Nephron (organoid): ENCODE data around the gene CTNNB1.

Experiments used
- H3K27ac Mint-ChIP-seq, 3 experiments: 2 replicates each; pipeline ENCODE4 v1.8.0; 2020; ENCODE audit warnings: mixed read lengths in 3 of 3, mild to moderate bottlenecking in 2 of 3, moderate library complexity in 1 of 3
- H3K27me3 Mint-ChIP-seq: 2 replicates; pipeline ENCODE4 v1.8.0; 2021; ENCODE audit warnings: low read depth, mild to moderate bottlenecking, moderate library complexity, mixed read lengths
- H3K36me3 Mint-ChIP-seq: 2 replicates; pipeline ENCODE4 v1.8.0; 2020; ENCODE audit warnings: low read depth, mixed read lengths
- H3K4me1 Mint-ChIP-seq: 2 replicates; pipeline ENCODE4 v1.8.0; 2020; ENCODE audit warnings: mixed read lengths
- H3K4me3 Mint-ChIP-seq, 3 experiments: 2 replicates each; pipeline ENCODE4 v1.8.0; 2020; ENCODE audit warnings: mild to moderate bottlenecking in 3 of 3, mixed read lengths in 3 of 3, moderate library complexity in 2 of 3
- H3K9me3 Mint-ChIP-seq: 2 replicates; pipeline ENCODE4 v1.8.0; 2020; ENCODE audit warnings: mixed read lengths
- TF ChIP-seq, protein P1 (sequence below), 3 experiments: fragments of 200-600 bp; sonication (generic); IDR thresholded peaks; one replicate each; pipeline ENCODE4 v1.5.0; 2021; ENCODE audit warnings: antibody characterized with exemption in 3 of 3; ENCODE audit not compliant: unreplicated experiment in 3 of 3

Gene CTNNB1

DNA sequence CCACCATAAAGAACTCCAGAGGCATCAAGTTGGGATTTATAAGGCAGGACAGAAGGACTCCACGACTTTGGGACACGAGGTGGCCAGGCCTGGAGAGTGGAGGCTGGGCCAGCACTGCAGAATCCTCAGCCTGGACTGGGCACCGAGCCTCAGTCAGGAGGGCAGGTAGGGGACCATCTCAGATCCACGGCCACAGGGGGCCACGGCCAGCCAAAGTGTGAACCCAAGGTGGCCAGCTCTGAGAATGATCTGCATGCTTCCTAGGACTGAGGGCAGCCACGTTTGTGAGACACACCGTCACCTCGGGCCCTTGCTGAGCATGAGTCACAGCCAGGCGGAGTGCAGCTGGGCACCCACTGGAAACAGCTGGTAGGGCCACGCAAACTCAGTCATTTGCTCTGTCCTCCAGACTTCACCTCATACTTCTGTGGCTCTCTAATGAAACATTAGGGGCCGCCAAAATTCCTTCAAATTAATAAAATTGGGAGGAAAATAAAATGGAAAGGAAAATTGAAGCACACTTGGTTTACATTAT, 65.8 kb downstream of the CTNNB1 start:
- Mint-ChIP-seq H3K4me1 (no peaks in the 10 kb centered on the region), H3K27me3 (no peaks in the 10 kb centered on the region), H3K9me3 (no peaks in the 10 kb centered on the region), H3K36me3 (no peaks in the 10 kb centered on the region), H3K27ac (no peak overlapping the region), H3K4me3 (no peak overlapping the region)
- TF ChIP-seq, protein P1, sequence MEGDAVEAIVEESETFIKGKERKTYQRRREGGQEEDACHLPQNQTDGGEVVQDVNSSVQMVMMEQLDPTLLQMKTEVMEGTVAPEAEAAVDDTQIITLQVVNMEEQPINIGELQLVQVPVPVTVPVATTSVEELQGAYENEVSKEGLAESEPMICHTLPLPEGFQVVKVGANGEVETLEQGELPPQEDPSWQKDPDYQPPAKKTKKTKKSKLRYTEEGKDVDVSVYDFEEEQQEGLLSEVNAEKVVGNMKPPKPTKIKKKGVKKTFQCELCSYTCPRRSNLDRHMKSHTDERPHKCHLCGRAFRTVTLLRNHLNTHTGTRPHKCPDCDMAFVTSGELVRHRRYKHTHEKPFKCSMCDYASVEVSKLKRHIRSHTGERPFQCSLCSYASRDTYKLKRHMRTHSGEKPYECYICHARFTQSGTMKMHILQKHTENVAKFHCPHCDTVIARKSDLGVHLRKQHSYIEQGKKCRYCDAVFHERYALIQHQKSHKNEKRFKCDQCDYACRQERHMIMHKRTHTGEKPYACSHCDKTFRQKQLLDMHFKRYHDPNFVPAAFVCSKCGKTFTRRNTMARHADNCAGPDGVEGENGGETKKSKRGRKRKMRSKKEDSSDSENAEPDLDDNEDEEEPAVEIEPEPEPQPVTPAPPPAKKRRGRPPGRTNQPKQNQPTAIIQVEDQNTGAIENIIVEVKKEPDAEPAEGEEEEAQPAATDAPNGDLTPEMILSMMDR (IDR thresholded peaks at IDR 0.05; ENCODE audit: unreplicated experiment in 3 of 3) = no peak

DNA sequence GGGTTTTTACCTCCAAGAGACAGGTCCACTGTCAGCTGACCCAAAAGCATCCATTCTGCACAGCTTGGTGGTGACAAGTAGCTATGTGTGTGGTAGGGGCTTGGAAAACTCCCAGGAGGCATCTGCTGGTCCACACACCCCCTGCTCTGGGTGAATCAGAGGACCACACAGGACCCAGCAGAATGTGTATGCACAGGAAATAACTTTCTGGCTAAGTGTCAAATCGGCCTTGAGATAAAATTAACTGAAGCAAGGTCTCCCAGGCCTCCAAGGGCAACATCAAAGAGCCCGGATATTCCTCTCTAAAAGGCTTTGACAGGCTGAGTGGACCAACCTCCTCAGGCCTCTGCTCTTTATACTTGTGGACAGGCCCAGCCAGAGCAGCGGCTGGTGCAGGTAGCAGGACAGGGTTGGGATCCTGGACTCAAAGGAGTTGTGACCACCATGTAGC, 66.5 kb downstream of the CTNNB1 start:
- Mint-ChIP-seq H3K36me3 (no peaks in the 10 kb centered on the region), H3K9me3 (no peaks in the 10 kb centered on the region), H3K4me1 (no peaks in the 10 kb centered on the region), H3K27me3 (no peaks in the 10 kb centered on the region), H3K4me3 (no peak overlapping the region), H3K27ac (no peak overlapping the region)
- TF ChIP-seq, protein P1 (IDR thresholded peaks at IDR 0.05; ENCODE audit: unreplicated experiment in 3 of 3) = no peak

DNA sequence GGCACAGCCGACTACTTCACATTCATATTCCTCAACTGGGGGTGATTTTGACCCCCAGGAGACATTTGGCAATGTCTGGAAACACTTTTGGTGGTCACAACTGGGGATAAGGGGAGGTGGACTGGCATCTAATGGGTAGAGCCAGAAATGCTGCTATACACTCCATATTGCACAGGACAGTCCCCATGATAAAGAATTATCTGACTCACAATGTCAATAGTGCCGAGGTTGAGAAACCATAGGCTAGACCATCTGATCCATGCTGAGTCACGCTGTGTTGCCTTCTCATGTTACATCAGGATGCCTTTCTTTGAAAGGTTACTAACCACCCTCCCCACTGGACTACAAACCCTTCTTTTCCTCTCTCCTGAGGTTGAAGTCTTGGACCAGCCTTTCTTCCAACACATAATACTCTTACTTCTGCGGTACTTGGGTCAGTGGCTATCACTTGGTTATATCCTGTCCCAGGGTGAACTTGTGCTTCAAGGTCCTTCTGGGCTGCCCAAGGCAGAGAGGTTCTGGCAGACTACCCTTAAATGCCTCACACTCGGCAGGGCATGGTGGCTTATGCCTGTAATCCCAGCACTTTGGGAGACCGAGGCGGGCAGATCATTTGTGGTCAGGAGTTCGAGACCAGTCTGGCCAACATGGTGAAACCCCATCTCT, 68.8 kb downstream of the CTNNB1 start:
- H3K36me3 Mint-ChIP-seq = peaks cover 6% of the 10 kb centered on the region
- no peaks in the 10 kb centered on the region for H3K27me3 Mint-ChIP-seq
- TF ChIP-seq, protein P1 (IDR thresholded peaks at IDR 0.05; ENCODE audit: unreplicated experiment in 3 of 3) = no peak
- H3K4me1 Mint-ChIP-seq = no peaks in the 10 kb centered on the region
- no peak overlapping the region for H3K4me3 Mint-ChIP-seq
- H3K9me3 Mint-ChIP-seq = peaks cover 7% of the 10 kb centered on the region
- no peak overlapping the region for H3K27ac Mint-ChIP-seq

DNA sequence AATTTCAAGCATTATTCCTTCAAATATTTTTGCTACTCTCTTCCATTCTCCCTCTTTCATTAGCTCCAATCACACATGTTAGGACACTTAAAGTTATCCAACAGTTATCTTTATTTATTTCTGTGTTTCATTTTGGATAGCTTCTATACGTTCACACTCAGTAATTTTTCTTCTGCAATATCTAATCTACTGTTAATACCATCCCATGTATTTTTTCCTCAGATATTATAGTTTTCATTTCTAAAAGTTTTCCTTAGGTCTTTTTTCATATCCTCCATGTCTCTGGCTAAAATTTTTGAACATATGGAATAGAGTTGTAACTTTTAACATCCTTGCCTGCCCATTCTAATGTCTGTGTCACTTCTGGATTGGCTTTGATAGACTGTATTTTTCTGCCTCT, 73.4 kb downstream of the CTNNB1 start:
- TF ChIP-seq, protein P1 (IDR thresholded peaks at IDR 0.05; ENCODE audit: unreplicated experiment in 3 of 3) = no peak
- Mint-ChIP-seq H3K36me3 (peaks cover 15% of the 10 kb centered on the region), H3K4me3 (no peak overlapping the region), H3K27ac (no peak overlapping the region), H3K4me1 (no peaks in the 10 kb centered on the region), H3K9me3 (peaks cover 14% of the 10 kb centered on the region), H3K27me3 (no peaks in the 10 kb centered on the region)

DNA sequence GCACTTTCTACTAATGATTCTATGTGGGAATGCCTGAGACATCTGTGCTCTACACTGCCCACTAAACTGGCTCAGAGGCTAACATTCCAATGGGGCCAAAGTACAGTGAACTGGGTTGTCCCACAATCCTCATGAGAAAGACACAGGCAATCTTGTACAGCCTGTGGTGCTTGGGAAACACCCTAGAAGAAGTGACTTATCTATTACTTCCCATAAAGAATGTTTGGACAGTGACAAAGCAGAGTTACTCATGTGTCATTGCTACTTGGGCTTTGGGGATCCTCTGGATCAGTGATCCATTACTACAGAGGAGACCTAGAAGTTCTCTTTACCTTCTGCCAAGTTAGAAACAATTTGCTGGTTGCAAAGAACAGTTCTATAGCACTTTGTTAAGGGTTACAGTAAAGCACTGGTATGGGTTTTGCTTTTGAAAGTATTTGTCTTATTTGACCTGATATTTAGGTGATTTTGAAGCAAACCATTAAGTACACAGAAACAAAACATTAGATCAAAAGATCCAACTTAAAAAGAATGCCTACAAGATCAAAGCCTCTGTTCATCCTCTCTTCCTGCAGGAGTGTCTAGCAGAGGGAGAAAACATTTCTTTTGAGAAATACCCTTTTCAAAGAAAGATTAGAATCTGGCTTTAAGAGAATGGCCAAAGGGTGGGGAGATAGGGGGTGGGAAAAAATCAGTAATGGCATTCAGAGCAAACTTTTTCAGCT, 75.8 kb downstream of the CTNNB1 start:
- H3K36me3 Mint-ChIP-seq = peaks cover 15% of the 10 kb centered on the region
- TF ChIP-seq, protein P1 (IDR thresholded peaks at IDR 0.05; ENCODE audit: unreplicated experiment in 3 of 3) = no peak
- peaks cover 16% of the 10 kb centered on the region for H3K9me3 Mint-ChIP-seq

More for the DNA sequence above, 75.8 kb downstream of the CTNNB1 start:
- Mint-ChIP-seq H3K27ac (no peak overlapping the region), H3K4me1 (no peaks in the 10 kb centered on the region), H3K27me3 (no peaks in the 10 kb centered on the region), H3K4me3 (no peak overlapping the region)
